Right hindlimb (tissue), 1 donor: ENCODE measurements around the gene GDAP2.
"Not testable (repeated sequence)": the region's sequence is repeated elsewhere in the genome, so short reads cannot be mapped to it uniquely, and the experiment has no call there.

Experiments
- DNase-seq: peaks from one replicate; pipeline ENCODE4 v3.0.0-alpha.2; 2018

Gene GDAP2

GRCh38 chr1:117929343-117930172 is at the start of gene GDAP2, which contains the start of gene WDR3:
TSS of gene GDAP2 (minus strand) at chr1:117929621. CDS start at chr1:117920357, 9,264 bp downstream.
TSS of gene WDR3 (plus strand) at chr1:117929739. CDS start at chr1:117933320, 3,581 bp downstream.
- DNase-seq = peak; percentile 98

- DNase-seq = no peak
Measured at GRCh38 chr1:117976381-117976780, 47.0 kb upstream of the GDAP2 start.

DNA sequence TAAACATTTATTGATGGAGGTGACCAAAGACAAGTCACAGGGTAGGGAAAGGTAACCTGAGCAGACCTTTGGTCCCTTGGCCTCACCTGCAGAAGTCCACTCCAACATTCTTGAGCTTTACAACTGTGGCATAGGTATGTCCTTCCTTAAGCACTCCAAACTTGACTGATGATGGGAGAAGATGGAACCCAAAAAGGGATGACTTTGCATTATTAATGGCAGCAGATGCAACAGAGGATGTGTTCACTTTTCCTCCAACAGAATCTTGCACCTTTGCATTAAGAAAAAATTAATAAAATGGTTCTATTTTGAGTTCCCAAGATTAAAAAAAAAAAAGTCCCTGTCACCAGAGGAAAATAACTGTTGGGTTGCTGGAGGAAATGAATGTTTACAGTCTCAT is 42.4 kb upstream of the GDAP2 start:
- no peak for DNase-seq

DNA sequence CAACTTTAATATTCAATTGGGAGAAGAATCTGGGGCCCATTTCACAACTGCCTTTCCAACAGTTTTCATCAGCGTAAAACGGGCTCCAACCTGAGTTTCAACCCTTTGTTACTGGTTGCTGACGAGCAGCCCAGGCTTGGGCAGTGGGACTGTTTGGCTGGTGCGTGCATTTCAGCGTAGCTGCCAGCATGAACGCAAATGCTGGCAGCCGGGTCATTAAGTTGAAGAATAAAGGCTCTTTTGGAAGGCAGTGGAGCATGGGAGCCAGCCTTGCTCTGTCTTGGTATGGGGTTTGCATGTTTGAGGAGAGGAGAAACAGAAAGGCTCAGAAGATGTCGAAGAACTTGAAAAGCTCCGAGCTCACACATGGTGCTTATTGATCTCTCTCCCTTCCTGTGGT is 40.8 kb upstream of the GDAP2 start:
- peak; percentile 23 for DNase-seq

DNA sequence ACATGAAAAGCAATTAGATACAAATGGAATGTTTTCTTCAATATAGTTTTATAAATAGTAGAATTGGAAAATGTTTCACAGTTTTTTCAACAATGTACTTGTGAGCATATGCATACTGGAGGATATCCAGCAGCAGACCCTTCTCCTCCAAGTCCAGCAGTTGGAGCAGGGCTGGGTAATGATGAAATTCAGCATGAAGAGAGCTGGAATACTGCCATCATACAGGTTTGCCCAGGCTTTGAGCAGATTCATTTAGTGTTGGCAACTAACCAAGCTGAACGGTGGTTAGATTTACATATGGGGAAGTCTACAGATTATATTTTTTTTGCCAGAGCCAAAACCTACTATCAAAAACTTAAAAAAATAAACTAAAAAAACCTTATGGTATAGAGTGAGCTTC is 38.5 kb upstream of the GDAP2 start:
- DNase-seq = peak; percentile 45

DNA sequence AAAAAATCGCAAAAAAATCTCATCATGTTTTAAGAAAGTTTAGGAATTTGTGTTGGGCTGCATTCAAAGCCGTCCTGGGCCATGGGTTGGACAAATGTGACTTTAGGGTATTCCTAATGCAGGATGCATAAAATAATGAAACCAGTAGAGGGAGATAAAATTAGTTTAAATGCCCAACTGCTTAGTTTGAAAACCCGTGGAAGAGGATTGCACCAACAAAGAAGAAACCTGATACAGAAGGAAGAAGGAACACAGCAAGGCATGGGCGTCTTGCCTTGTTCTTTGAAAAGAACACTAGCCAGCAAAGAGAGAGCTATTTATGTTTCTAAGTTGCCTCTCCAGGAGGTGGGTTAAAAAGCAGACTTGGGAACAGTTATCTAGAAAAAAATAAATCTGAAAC is 38.1 kb upstream of the GDAP2 start:
- peak; percentile 31 for DNase-seq

- DNase-seq = no peak
Measured at GRCh38 chr1:117964290-117965038, 35.0 kb upstream of the GDAP2 start.

GRCh38 chr1:117959364-117959763 is 29.9 kb upstream of the GDAP2 start:
- DNase-seq = no peak

GRCh38 chr1:117952386-117952785 is 23.0 kb upstream of the GDAP2 start:
- DNase-seq = no peak

DNA sequence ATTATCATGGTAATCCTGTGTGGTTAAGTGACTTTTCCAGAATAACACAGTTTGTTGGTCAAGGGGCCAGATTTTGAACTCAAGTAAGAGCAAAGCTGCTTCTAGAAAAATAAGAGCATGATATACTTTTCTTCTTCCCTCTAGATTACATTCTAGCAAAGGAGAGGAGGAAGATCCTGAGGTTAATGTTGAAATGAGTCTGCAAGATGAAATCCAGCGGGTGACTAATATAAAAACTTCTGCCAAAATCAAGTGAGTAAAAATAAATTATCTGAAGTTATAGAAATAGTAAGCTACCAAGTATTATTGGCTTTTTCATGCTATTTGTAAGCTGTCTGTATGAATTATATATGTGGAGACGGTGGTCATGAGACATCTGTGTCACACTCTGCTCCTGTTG is 12.9 kb upstream of the GDAP2 start:
- DNase-seq = no peak

GRCh38 chr1:117933769-117934168 is 4.3 kb upstream of the GDAP2 start:
- no peak for DNase-seq

DNA sequence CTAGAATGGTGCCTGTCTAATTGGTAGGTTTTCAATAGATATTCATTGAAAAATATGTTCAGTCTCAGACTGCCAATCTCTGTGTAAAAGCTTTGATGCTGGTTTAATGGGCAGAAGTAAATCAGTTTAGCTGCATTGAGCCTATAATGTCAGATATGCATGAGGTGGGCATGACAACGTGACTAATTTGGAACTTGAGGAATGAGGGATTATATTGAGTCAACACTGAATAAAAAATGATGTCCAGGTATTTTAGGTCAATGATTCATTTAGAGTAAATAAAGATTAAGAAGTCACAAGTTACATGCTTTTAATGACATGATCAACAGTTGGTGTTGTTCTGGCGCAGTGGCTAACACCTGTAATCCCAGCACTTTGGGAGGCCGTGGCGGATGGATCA is 3.2 kb upstream of the GDAP2 start:
- no peak for DNase-seq

- DNase-seq = no peak
Measured at GRCh38 chr1:117930484-117930883, 1.1 kb upstream of the GDAP2 start.

- no peak for DNase-seq
Measured at GRCh38 chr1:117930173-117930447, 689 bp upstream of the GDAP2 start.

DNA sequence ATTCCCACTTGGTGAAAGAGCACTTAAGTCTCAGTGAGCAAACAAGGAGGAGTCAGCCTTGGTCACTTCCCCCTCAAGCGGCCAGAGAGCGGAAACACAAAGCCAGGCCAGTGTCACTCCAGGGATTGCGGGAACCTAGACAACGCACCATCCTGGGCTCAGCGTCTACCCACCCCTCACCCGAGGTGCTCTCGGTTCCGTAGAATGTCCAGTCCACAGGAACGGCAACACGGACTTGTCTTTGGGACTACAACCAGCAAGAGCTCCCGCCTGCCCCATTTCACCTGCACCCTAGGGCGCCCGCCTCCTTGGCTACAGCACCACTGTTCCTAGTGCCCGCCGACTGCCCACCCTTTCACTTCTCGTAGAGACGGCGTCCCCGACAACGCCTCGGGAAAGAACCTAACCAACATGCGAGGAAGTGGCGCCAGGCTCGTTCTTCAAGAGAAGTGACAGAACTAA is 509 bp downstream of the GDAP2 start:
- DNase-seq = no peak

DNA sequence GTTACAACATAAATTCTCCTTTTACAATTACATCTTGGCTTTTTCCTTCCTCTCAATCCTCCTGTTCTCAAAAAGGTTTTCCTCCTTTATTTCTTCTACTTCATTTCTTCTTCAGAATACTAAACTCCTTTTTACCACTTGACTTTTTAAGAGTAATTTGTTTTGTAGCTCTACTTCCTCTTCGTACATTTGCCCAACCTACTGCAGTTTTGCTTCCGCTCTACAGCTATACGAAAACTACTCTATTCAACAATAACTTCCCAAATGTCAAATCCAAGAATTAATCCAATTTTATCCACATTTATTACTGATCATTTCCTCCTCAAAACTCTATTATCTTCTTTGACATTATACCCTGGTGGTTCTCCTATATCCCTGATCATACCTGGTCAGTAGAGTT is 3.4 kb downstream of the GDAP2 start:
- no peak for DNase-seq

GRCh38 chr1:117922717-117923116 is 6.7 kb downstream of the GDAP2 start:
- DNase-seq = not testable (repeated sequence)

DNA sequence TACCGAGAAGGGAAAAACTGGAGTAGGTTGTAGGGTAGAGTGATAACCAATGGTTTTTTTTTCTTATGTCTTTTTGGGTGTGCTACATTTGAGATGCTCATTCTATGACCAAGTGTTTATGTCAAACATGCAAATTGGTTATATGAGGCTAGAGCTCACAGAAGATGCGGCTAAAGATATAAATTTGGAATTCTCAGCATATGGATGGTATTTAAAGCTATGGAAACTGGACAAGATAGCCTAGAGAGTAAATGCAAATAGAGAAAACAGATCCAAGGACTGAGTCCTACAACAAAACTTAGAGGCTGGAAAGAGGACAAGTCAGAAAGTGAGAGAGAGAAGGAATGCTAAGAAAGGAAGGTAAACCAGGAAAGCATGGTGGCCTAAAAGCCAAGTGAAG is 7.4 kb downstream of the GDAP2 start:
- no peak for DNase-seq

GRCh38 chr1:117919376-117919775 is 10.0 kb downstream of the GDAP2 start:
- no peak for DNase-seq

DNA sequence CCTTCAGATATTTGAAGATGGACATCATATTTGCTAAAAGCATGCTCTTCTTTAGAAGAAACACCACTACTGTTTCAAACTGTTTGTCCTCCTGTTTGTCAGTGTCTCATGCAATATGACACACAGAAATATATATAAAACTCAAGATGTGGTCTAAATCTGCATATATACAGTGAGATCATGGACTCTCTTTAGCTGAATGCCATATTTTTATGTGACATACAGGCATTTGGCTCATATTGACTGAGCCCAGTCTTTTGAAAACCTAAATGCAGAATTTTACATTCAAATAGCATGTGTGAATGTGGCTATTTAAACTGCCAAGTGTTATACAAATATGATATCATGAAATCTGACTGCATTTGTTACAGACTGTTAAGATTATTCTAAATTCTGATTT is 18.4 kb downstream of the GDAP2 start:
- DNase-seq = no peak

DNA sequence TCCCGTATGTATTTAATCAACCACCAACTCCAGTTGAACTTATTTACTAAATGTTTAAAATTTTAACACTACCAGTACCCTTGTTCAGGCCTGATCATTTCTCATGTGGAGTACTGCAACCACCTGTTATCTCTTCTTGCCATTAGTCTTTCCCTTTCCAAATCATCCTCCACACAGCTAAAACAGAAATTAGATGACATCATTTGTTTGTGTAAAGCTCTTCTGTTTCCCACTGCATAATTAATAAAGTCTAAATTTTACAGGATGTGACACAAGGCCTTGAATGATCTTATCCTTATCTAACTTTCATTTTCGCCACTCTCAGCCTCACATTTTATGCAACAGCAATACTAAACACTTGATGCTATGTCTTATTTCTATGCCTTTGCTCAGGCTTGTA is 24.4 kb downstream of the GDAP2 start:
- DNase-seq = no peak

DNA sequence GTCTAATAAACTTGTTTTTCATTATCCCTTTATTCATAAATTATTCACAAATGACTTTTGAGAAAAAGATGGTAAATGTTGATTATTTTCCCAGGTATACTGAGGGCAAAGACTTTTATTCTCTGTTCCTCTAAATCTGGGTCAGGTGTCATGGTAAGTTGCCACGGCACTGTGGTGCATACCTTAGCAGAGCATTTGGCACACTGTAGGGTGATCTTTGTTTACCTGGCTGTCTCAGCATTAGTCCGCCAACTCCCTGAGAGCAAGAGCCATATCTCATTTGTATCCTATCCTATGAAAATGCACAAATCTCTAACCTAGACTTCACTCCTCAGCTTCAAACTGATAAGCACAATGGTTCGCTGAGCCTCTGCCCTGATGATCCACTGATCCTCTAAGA is 24.9 kb downstream of the GDAP2 start:
- no peak for DNase-seq

- DNase-seq = no peak
Measured at GRCh38 chr1:117902944-117903343, 26.5 kb downstream of the GDAP2 start.

DNA sequence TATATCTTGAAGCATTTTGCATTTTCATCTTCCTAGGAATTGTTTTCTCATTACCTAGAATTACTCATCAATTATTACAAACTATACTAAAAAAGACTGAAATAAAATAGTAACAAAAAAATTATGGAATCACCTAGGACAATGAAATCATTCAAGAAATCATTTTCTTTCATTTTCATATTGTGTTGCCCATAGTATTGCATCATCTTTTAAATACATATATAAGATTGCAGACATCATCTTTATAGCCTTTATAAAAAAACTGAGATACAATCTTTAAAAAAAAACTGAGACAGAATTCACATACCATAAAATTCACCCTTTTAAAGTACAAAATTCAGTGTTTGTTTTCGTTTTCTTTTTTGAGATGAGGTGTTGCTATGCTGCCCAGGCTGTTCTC is 29.6 kb downstream of the GDAP2 start:
- no peak for DNase-seq
